ENCODE data around the gene PRAMEF11.
"Not testable (repeated sequence)": the region's sequence is repeated elsewhere in the genome, so short reads cannot be mapped to it uniquely, and the experiment has no call there.

PRAMEF11 gene

GRCh38 chr1:12831310-12831709 lies at the start of gene PRAMEF11:
Gene PRAMEF11 (minus strand): TSS chr1:12831410. CDS start chr1:12828789, 2,621 bp downstream.
- not testable (repeated sequence) for DNase-seq (ENCODE audit: low read depth in 1 of 2, low spot score in 1 of 2)

GRCh38 chr1:12878453-12878852 lies 47.2 kb upstream of the PRAMEF11 start:
- DNase-seq (ENCODE audit: low read depth in 1 of 2, low spot score in 1 of 2) = not testable (repeated sequence)

- DNase-seq (ENCODE audit: low read depth in 1 of 2, low spot score in 1 of 2) = not testable (repeated sequence)
These were observed 32.1 kb upstream of the PRAMEF11 start for GRCh38 chr1:12863131-12863880.

GRCh38 chr1:12856786-12857185 lies 25.6 kb upstream of the PRAMEF11 start, which contains the start of gene PRAMEF2:
Gene PRAMEF2 (plus strand): TSS chr1:12857086. CDS start chr1:12859010, 1,924 bp downstream.
- DNase-seq (ENCODE audit: low read depth in 1 of 2, low spot score in 1 of 2) = not testable (repeated sequence)

- no peak for DNase-seq (ENCODE audit: low read depth in 1 of 2, low spot score in 1 of 2)
These were observed 20.6 kb upstream of the PRAMEF11 start for GRCh38 chr1:12851779-12852178.

GRCh38 chr1:12848620-12849019 lies 17.4 kb upstream of the PRAMEF11 start, which contains the start of gene HNRNPCL1:
Gene HNRNPCL1 (minus strand): TSS chr1:12848720. CDS start chr1:12848289, 431 bp downstream.
- DNase-seq (ENCODE audit: low read depth in 1 of 2, low spot score in 1 of 2) = not testable (repeated sequence)

GRCh38 chr1:12833251-12833650 lies 2.0 kb upstream of the PRAMEF11 start:
- DNase-seq (ENCODE audit: low read depth in 1 of 2, low spot score in 1 of 2) = not testable (repeated sequence)

- not testable (repeated sequence) for DNase-seq (ENCODE audit: low read depth in 1 of 2, low spot score in 1 of 2)
These were observed 12.1 kb downstream of the PRAMEF11 start for GRCh38 chr1:12819061-12819460.

- DNase-seq (ENCODE audit: low read depth in 1 of 2, low spot score in 1 of 2) = no peak
These were observed 19.8 kb downstream of the PRAMEF11 start for GRCh38 chr1:12811409-12811784.

GRCh38 chr1:12810691-12811408 lies 20.4 kb downstream of the PRAMEF11 start:
- no peak for DNase-seq (ENCODE audit: low read depth in 1 of 2, low spot score in 1 of 2)

- DNase-seq (ENCODE audit: low read depth in 1 of 2, low spot score in 1 of 2) = no peak
These were observed 21.3 kb downstream of the PRAMEF11 start for GRCh38 chr1:12809933-12810332.

GRCh38 chr1:12799730-12800129 lies 31.5 kb downstream of the PRAMEF11 start:
- no peak for DNase-seq (ENCODE audit: low read depth in 1 of 2, low spot score in 1 of 2)

GRCh38 chr1:12798911-12799310 lies 32.3 kb downstream of the PRAMEF11 start:
- no peak for DNase-seq (ENCODE audit: low read depth in 1 of 2, low spot score in 1 of 2)

GRCh38 chr1:12791097-12791496 lies 40.1 kb downstream of the PRAMEF11 start, which contains the start of gene PRAMEF1:
Gene PRAMEF1 (plus strand): TSS chr1:12791397. CDS start chr1:12793228, 1,831 bp downstream.
- DNase-seq (ENCODE audit: low read depth in 1 of 2, low spot score in 1 of 2) = not testable (repeated sequence)

- DNase-seq (ENCODE audit: low read depth in 1 of 2, low spot score in 1 of 2) = not testable (repeated sequence)
These were observed 46.5 kb downstream of the PRAMEF11 start for GRCh38 chr1:12784729-12785128.

- not testable (repeated sequence) for DNase-seq (ENCODE audit: low read depth in 1 of 2, low spot score in 1 of 2)
These were observed 47.4 kb downstream of the PRAMEF11 start for GRCh38 chr1:12783783-12784182.

- not testable (repeated sequence) for DNase-seq (ENCODE audit: low read depth in 1 of 2, low spot score in 1 of 2)
These were observed 49.7 kb downstream of the PRAMEF11 start for GRCh38 chr1:12781488-12781887.

GRCh38 chr1:12778907-12779306 lies 52.3 kb downstream of the PRAMEF11 start:
- DNase-seq (ENCODE audit: low read depth in 1 of 2, low spot score in 1 of 2) = no peak

GRCh38 chr1:12778061-12778460 lies 53.1 kb downstream of the PRAMEF11 start:
- DNase-seq (ENCODE audit: low read depth in 1 of 2, low spot score in 1 of 2) = no peak

- no peak for DNase-seq (ENCODE audit: low read depth in 1 of 2, low spot score in 1 of 2)
These were observed 54.2 kb downstream of the PRAMEF11 start for GRCh38 chr1:12776801-12777557.

- no peak for DNase-seq (ENCODE audit: low read depth in 1 of 2, low spot score in 1 of 2)
These were observed 55.8 kb downstream of the PRAMEF11 start for GRCh38 chr1:12775443-12775842.
